Omental fat pad (tissue), 4 donors: ENCODE measurements around the gene SP5. TPM values are rescaled to one million over a fixed set of nuclear protein-coding genes. Genes with fewer than 3 reads are reported as not detected.

Experiments
- ATAC-seq: fragments of 150-250 bp; one replicate; pipeline ENCODE4 v1.9.1; 2016; ENCODE audit warnings: mild to moderate bottlenecking, moderate library complexity; ENCODE audit not compliant: low FRiP score
- DNase-seq: peaks from one replicate; pipeline ENCODE4 v3.0.0-alpha.2; 2019; ENCODE audit warnings: low spot score
- CTCF ChIP-seq, 3 donors: fragments of 450-650 bp; IDR thresholded peaks; one replicate each; pipeline ENCODE4 v1.5.1; 2016 to 2017; ENCODE audit warnings: antibody characterized with exemption in 3 of 3, mild to moderate bottlenecking in 3 of 3, moderate library complexity in 2 of 3
- total RNA-seq, 4 donors: library from RNA; depleted of rRNA; stranded (reverse); fragments of >200 nt; gene quantifications; one replicate each; pipeline ENCODE4 v1.1.0, GENCODE V29; 2016

Gene SP5
- total RNA-seq, 4 donors from 2014 or later = 0.65 to 22.1 TPM; not detected in 2

GRCh38 chr2:170715932-170716777 lies 1.0 kb downstream of the SP5 start:
- no peak for TF ChIP-seq CTCF (IDR thresholded peaks at IDR 0.05)
- no peak for DNase-seq
- ATAC-seq = peak; percentile 14

GRCh38 chr2:170716851-170717598 lies 1.9 kb downstream of the SP5 start:
- no peak for ATAC-seq
- TF ChIP-seq CTCF (IDR thresholded peaks at IDR 0.05) = no peak
- DNase-seq = no peak

- TF ChIP-seq CTCF (IDR thresholded peaks at IDR 0.05) = no peak
These were observed 2.4 kb downstream of the SP5 start for GRCh38 chr2:170717599-170717963.

GRCh38 chr2:170717991-170718589 lies 3.0 kb downstream of the SP5 start:
- DNase-seq (no peak), ATAC-seq (no peak)
- TF ChIP-seq CTCF (IDR thresholded peaks at IDR 0.05) = no peak

More at GRCh38 chr2:170717599-170717963, 2.4 kb downstream of the SP5 start:
- no peak for DNase-seq
- ATAC-seq = no peak

- no peak for TF ChIP-seq CTCF (IDR thresholded peaks at IDR 0.05)
- DNase-seq (no peak), ATAC-seq (no peak)
These were observed 4.7 kb downstream of the SP5 start for GRCh38 chr2:170719810-170720209.

- no peak for ATAC-seq
- TF ChIP-seq CTCF (IDR thresholded peaks at IDR 0.05) = no peak
- no peak for DNase-seq
These were observed 6.5 kb downstream of the SP5 start for GRCh38 chr2:170721678-170722077.
